Stimulated activated CD4-positive, alpha-beta T cell treated with anti-CD3 and anti-CD28 coated beads, Interleukin-1b, Interleukin-23, amount 100 ng/mL, for 1 hour (primary cell): ENCODE measurements around the gene RPUSD3.
"Not testable (repeated sequence)": the region's sequence is repeated elsewhere in the genome, so short reads cannot be mapped to it uniquely, and the experiment has no call there.

Experiments
- DNase-seq, 2 donors: peaks; one replicate each; pipeline ENCODE4 v3.0.0-alpha.2; 2020; ENCODE audit warnings: low read depth in 2 of 2

RPUSD3 gene

GRCh38 chr3:9865125-9865637 lies 21.4 kb upstream of the RPUSD3 start:
- not testable (repeated sequence) for DNase-seq

GRCh38 chr3:9864200-9864927 lies 20.6 kb upstream of the RPUSD3 start:
- no peak for DNase-seq

- DNase-seq: no peak
Observed at GRCh38 chr3:9863058-9863772, 19.4 kb upstream of the RPUSD3 start.

- no peak for DNase-seq
Observed at GRCh38 chr3:9862391-9863057, 18.7 kb upstream of the RPUSD3 start.

- DNase-seq: no peak
Observed at GRCh38 chr3:9861626-9862130, 17.9 kb upstream of the RPUSD3 start.

- DNase-seq: no peak
Observed at GRCh38 chr3:9861201-9861600, 17.4 kb upstream of the RPUSD3 start.

GRCh38 chr3:9859530-9860025 lies 15.8 kb upstream of the RPUSD3 start:
- no peak for DNase-seq

- no peak for DNase-seq
Observed at GRCh38 chr3:9855594-9855993, 11.8 kb upstream of the RPUSD3 start.

GRCh38 chr3:9854291-9854940 lies 10.6 kb upstream of the RPUSD3 start:
- not testable (repeated sequence) for DNase-seq

GRCh38 chr3:9852528-9852927 lies 8.7 kb upstream of the RPUSD3 start:
- DNase-seq: no peak

- not testable (repeated sequence) for DNase-seq
Observed at GRCh38 chr3:9851926-9852325, 8.1 kb upstream of the RPUSD3 start.

- DNase-seq: not testable (repeated sequence)
Observed at GRCh38 chr3:9851383-9851782, 7.6 kb upstream of the RPUSD3 start.

GRCh38 chr3:9848860-9849259 lies 5.1 kb upstream of the RPUSD3 start:
- DNase-seq: not testable (repeated sequence)

- not testable (repeated sequence) for DNase-seq
Observed at GRCh38 chr3:9847870-9848269, 4.1 kb upstream of the RPUSD3 start.

GRCh38 chr3:9846931-9847488 lies 3.2 kb upstream of the RPUSD3 start:
- no peak for DNase-seq

GRCh38 chr3:9846231-9846630 lies 2.4 kb upstream of the RPUSD3 start:
- no peak for DNase-seq

GRCh38 chr3:9841015-9841414 lies 2.8 kb downstream of the RPUSD3 start:
- no peak for DNase-seq

- DNase-seq: no peak
Observed at GRCh38 chr3:9838856-9839255, 5.0 kb downstream of the RPUSD3 start.

GRCh38 chr3:9837701-9838582 lies 5.9 kb downstream of the RPUSD3 start:
- DNase-seq: no peak
